Trophoblast cell (in vitro differentiated cells and primary cell): ENCODE results near the gene DIS3L2.
"Not testable (repeated sequence)": the region's sequence is repeated elsewhere in the genome, so short reads cannot be mapped to it uniquely, and the experiment has no call there.

Experiments used
- DNase-seq, 2 donors: peaks; one replicate each; pipeline ENCODE4 v3.0.0-alpha.2; 2016
- H2AFZ ChIP-seq: 2 replicates; pipeline ENCODE4 v1.6.1; 2013; ENCODE audit warnings: low read length, moderate library complexity, mild to moderate bottlenecking; ENCODE audit not compliant: insufficient read depth, poor library complexity
- H2AK5ac ChIP-seq: 2 replicates; pipeline ENCODE4 v1.6.1; 2013; ENCODE audit warnings: mild to moderate bottlenecking, low read length
- H2BK120ac ChIP-seq: 2 replicates; pipeline ENCODE4 v1.6.1; 2013; ENCODE audit warnings: low read length, mild to moderate bottlenecking, moderate library complexity; ENCODE audit not compliant: insufficient read depth, poor library complexity
- H2BK12ac ChIP-seq: 2 replicates; pipeline ENCODE4 v1.6.1; 2013; ENCODE audit warnings: mild to moderate bottlenecking, low read length, moderate library complexity
- H2BK5ac ChIP-seq: 2 replicates; pipeline ENCODE4 v1.6.1; 2013; ENCODE audit warnings: low read length, low read depth, moderate library complexity, mild to moderate bottlenecking; ENCODE audit not compliant: poor library complexity
- H3K14ac ChIP-seq: 2 replicates; pipeline ENCODE4 v1.6.1; 2013; ENCODE audit warnings: mild to moderate bottlenecking, low read length
- H3K18ac ChIP-seq: 2 replicates; pipeline ENCODE4 v1.6.1; 2013; ENCODE audit warnings: mild to moderate bottlenecking, low read length
- H3K23ac ChIP-seq: 2 replicates; pipeline ENCODE4 v1.6.1; 2013; ENCODE audit warnings: low read length
- H3K27ac ChIP-seq: 2 replicates; pipeline ENCODE4 v1.5.1; 2013; ENCODE audit warnings: low read depth, mild to moderate bottlenecking, inconsistent platforms, low read length, moderate library complexity
- H3K27me3 ChIP-seq: 2 replicates; pipeline ENCODE4 v1.6.1; 2013; ENCODE audit warnings: inconsistent platforms, mild to moderate bottlenecking, low read length, moderate library complexity; ENCODE audit not compliant: insufficient read depth
- H3K36me3 ChIP-seq, 2 experiments: 1 replicate in 1 of 2; 2 replicates in 1 of 2; pipeline ENCODE4 v1.6.1; 2013; ENCODE audit warnings: low read length in 2 of 2, mild to moderate bottlenecking in 2 of 2, moderate library complexity in 1 of 2; ENCODE audit not compliant: insufficient read depth in 2 of 2, control insufficient read depth in 1 of 2
- H3K4ac ChIP-seq: 2 replicates; pipeline ENCODE4 v1.6.1; 2013; ENCODE audit warnings: low read depth, mild to moderate bottlenecking, low read length, moderate library complexity
- H3K4me1 ChIP-seq, 2 experiments: 1 replicate in 1 of 2; 2 replicates in 1 of 2; pipeline ENCODE4 v1.6.1; 2013; ENCODE audit warnings: low read length in 2 of 2, mild to moderate bottlenecking in 2 of 2, moderate library complexity in 1 of 2; ENCODE audit not compliant: insufficient read depth in 2 of 2, control insufficient read depth in 1 of 2
- H3K4me2 ChIP-seq: 2 replicates; pipeline ENCODE4 v1.6.1; 2013; ENCODE audit warnings: inconsistent platforms, mild to moderate bottlenecking, low read length, moderate library complexity
- H3K4me3 ChIP-seq: 2 replicates; pipeline ENCODE4 v1.5.1; 2013; ENCODE audit warnings: mild to moderate bottlenecking, low read depth, low read length, inconsistent platforms
- H3K79me1 ChIP-seq: one replicate; pipeline ENCODE4 v1.6.1; 2013; ENCODE audit warnings: low read length
- H3K79me2 ChIP-seq: 2 replicates; pipeline ENCODE4 v1.6.1; 2013; ENCODE audit warnings: low read length, mild to moderate bottlenecking; ENCODE audit not compliant: control insufficient read depth, insufficient read depth, poor library complexity
- H3K9ac ChIP-seq: 2 replicates; pipeline ENCODE4 v1.6.1; 2013; ENCODE audit warnings: mild to moderate bottlenecking, low read length
- H3K9me3 ChIP-seq: 2 replicates; pipeline ENCODE4 v1.6.1; 2013; ENCODE audit warnings: low read depth, mild to moderate bottlenecking, control low read depth, inconsistent platforms, low read length; ENCODE audit not compliant: insufficient read depth
- H4K12ac ChIP-seq: 2 replicates; pipeline ENCODE4 v1.6.1; 2013; ENCODE audit warnings: low read depth, mild to moderate bottlenecking, low read length, moderate library complexity
- H4K8ac ChIP-seq: 2 replicates; pipeline ENCODE4 v1.6.1; 2013; ENCODE audit warnings: low read depth, mild to moderate bottlenecking, low read length, moderate library complexity
- H4K91ac ChIP-seq: one replicate; pipeline ENCODE4 v1.6.1; 2013; ENCODE audit warnings: low read depth, mild to moderate bottlenecking, low read length, moderate library complexity
- WGBS: extraction: QIAGEN DNeasy Blood & Tissue Kit; methylation state at CpG from one replicate; pipeline ENCODE4 v1.1.7; 2013; ENCODE audit warnings: missing lambda C conversion rate; ENCODE audit not compliant: insufficient read length, insufficient coverage; ENCODE audit errors: extremely low coverage; 5-methylcytosine and 5-hydroxymethylcytosine counted together

Gene DIS3L2

GRCh38 chr2:232326274-232327104, 365.0 kb downstream of the DIS3L2 start:
- H3K27me3 ChIP-seq, H4K8ac ChIP-seq, H2BK12ac ChIP-seq, H2AFZ ChIP-seq, H2BK120ac ChIP-seq, H3K4me3 ChIP-seq, H4K12ac ChIP-seq, H3K9ac ChIP-seq, H4K91ac ChIP-seq, H3K79me2 ChIP-seq, H2BK5ac ChIP-seq, H3K4me2 ChIP-seq, H2AK5ac ChIP-seq, H3K18ac ChIP-seq, H3K4ac ChIP-seq, H3K9me3 ChIP-seq, DNase-seq, H3K36me3 ChIP-seq, H3K79me1 ChIP-seq, H3K14ac ChIP-seq, H3K23ac ChIP-seq, H3K27ac ChIP-seq: not testable (repeated sequence)
- WGBS, result no CpG with 5 or more reads among the region's 12 CpGs
- H3K4me1 ChIP-seq, result peaks cover 8 to 14% of the 10 kb centered on the region in 2 experiments

GRCh38 chr2:232327105-232328031, 365.9 kb downstream of the DIS3L2 start:
- no peak overlapping the region for H4K12ac ChIP-seq
- no CpG with 5 or more reads among the region's 12 CpGs for WGBS

GRCh38 chr2:232328032-232328422, 366.5 kb downstream of the DIS3L2 start:
- Histone ChIP-seq H3K27ac (no peak overlapping the region), H3K27me3 (no peaks in the 10 kb centered on the region), H2BK12ac (no peak overlapping the region), H3K9me3 (no peaks in the 10 kb centered on the region), H3K23ac (no peak overlapping the region), H3K36me3 (no peaks in the 10 kb centered on the region), H4K12ac (no peak overlapping the region), H2BK120ac (no peak overlapping the region), H2AK5ac (no peak overlapping the region), H3K4me2 (no peak overlapping the region), H2AFZ (no peak overlapping the region), H3K14ac (no peak overlapping the region), H3K4ac (no peak overlapping the region), H3K9ac (no peak overlapping the region), H3K4me1 (peaks cover 8 to 13% of the 10 kb centered on the region in 2 experiments), H2BK5ac (no peak overlapping the region), H4K91ac (no peak overlapping the region), H3K4me3 (no peak overlapping the region), H3K79me1 (no peaks in the 10 kb centered on the region), H3K79me2 (no peaks in the 10 kb centered on the region), H3K18ac (no peak overlapping the region), H4K8ac (no peak overlapping the region)
- no peak for DNase-seq
- no CpG with 5 or more reads among the region's 2 CpGs for WGBS

More at GRCh38 chr2:232327105-232328031, 365.9 kb downstream of the DIS3L2 start:
- Histone ChIP-seq H3K23ac (no peak overlapping the region), H4K8ac (no peak overlapping the region), H3K36me3 (no peaks in the 10 kb centered on the region), H2BK120ac (no peak overlapping the region), H3K4me3 (no peak overlapping the region), H3K79me2 (no peaks in the 10 kb centered on the region), H3K4ac (no peak overlapping the region), H3K9me3 (no peaks in the 10 kb centered on the region), H3K4me2 (no peak overlapping the region), H3K9ac (no peak overlapping the region), H3K18ac (no peak overlapping the region), H3K79me1 (no peaks in the 10 kb centered on the region), H2BK12ac (no peak overlapping the region), H3K14ac (no peak overlapping the region), H2AFZ (no peak overlapping the region), H3K4me1 (peaks cover 8 to 14% of the 10 kb centered on the region in 2 experiments), H3K27ac (no peak overlapping the region), H2AK5ac (no peak overlapping the region), H4K91ac (no peak overlapping the region), H3K27me3 (no peaks in the 10 kb centered on the region), H2BK5ac (no peak overlapping the region)
- peak; percentile 65 to 91 for DNase-seq

GRCh38 chr2:232328516-232329460, 367.3 kb downstream of the DIS3L2 start:
- H3K9ac ChIP-seq, result no peak overlapping the region
- H4K91ac ChIP-seq, result no peak overlapping the region
- no peak overlapping the region for H2AFZ ChIP-seq
- no peak overlapping the region for H2BK12ac ChIP-seq
- DNase-seq, result no peak
- H2AK5ac ChIP-seq, result no peak overlapping the region
- H3K23ac ChIP-seq, result no peak overlapping the region
- peaks cover 8 to 12% of the 10 kb centered on the region in 2 experiments for H3K4me1 ChIP-seq
- H3K79me2 ChIP-seq, result no peaks in the 10 kb centered on the region
- no peak overlapping the region for H3K27ac ChIP-seq
- WGBS, result no CpG with 5 or more reads among the region's 14 CpGs
- no peak overlapping the region for H2BK5ac ChIP-seq
- H3K14ac ChIP-seq, result no peak overlapping the region
- H3K27me3 ChIP-seq, result no peaks in the 10 kb centered on the region
- no peaks in the 10 kb centered on the region for H3K79me1 ChIP-seq
- H3K18ac ChIP-seq, result no peak overlapping the region
- no peak overlapping the region for H4K12ac ChIP-seq
- H4K8ac ChIP-seq, result no peak overlapping the region
- H2BK120ac ChIP-seq, result no peak overlapping the region
- H3K9me3 ChIP-seq, result peaks cover 2% of the 10 kb centered on the region
- no peak overlapping the region for H3K4ac ChIP-seq
- H3K36me3 ChIP-seq, result no peaks in the 10 kb centered on the region
- no peak overlapping the region for H3K4me3 ChIP-seq
- H3K4me2 ChIP-seq, result no peak overlapping the region
